HG03565 (cell line): Measurements from ENCODE around the gene PLA2G2F.

Source experiments
- ATAC-seq: cut with Tn5 transposase; IDR thresholded peaks from one replicate; pipeline ENCODE4 v1.9.1; 2021; ENCODE audit warnings: mild to moderate bottlenecking, moderate library complexity; ENCODE audit not compliant: unreplicated experiment

The PLA2G2F gene

DNA sequence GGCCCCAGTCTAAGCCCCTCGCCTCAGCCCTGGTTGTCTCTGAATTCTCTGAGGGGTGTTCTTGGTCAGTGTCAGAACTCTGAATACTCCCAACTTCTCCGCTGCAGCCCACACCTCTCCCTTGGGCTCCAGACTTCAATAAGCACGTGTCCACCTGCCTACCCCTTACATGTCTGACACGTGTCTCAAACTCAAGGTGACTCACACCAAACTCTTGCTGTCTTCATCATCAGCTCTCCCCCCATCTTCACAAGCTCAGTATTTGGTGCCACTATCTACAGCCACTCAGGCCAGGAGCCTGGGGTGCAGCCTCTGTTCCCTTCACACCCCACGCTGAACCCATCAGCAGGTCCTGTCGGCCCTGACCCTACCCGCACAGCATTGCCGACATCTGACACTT, 28.0 kb downstream of the PLA2G2F start:
- no peak for ATAC-seq

DNA sequence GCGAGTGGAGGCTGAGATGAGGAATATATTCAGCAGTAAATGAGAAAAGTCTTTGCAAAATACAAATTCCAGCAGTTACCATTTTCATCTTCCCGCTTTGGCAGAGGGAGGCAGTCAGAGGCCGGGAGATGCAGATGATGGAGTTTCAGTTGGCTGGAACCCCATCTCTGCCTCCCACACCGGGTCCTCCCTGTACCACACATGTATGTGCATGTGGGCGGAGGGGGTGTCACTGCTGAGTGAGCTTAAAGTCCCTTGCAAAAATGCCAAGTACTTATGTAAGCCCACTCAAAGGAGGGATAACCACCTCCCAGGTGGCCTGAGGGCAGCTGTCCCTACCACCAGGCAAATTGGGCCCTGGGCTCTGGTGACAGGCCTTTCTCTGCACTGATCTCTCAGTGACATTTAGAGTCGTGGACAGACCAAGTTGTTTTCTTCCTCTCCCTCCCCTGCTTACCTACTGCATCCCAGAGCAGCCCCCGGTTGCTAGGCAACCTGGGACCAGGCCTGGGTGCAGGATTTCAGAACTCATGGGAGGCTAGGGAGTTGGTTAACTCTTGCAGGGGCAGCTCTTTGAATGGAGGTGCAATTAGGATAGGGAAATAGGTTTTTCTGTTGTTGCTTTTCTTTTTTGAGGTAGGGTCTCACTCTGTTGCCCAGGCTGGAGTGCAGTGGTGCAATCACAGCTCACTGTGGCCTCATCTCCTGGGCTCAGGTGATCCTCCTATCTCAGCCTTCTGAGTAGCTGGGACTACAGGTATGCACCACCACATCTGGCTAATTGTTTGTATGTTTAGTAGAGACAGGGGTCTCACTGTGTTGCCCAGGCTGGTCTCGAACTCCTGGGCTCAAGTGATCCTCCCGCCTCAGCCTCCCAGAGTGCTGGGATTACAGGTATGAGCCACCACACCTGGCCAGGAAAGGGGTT, 29.7 kb downstream of the PLA2G2F start:
- no peak for ATAC-seq

DNA sequence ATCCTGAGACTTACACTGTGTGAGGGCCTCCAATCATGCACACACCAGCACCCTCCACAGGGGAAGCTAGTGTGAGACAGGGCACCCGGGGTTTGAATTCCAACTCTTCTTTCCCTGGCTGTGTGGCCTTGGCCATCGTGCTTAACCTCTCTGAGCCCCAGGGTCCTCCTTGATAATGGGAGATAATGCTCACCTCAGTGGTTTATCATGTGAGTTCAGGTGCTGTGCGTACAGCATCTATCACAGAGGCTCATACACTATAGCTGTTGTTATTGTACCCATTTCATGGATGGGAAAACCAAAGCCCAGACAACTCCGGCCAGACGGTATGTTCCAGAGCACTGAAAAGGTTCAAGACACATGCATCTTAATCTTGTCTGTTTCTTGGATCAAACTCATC, 30.8 kb downstream of the PLA2G2F start:
- ATAC-seq = no peak

DNA sequence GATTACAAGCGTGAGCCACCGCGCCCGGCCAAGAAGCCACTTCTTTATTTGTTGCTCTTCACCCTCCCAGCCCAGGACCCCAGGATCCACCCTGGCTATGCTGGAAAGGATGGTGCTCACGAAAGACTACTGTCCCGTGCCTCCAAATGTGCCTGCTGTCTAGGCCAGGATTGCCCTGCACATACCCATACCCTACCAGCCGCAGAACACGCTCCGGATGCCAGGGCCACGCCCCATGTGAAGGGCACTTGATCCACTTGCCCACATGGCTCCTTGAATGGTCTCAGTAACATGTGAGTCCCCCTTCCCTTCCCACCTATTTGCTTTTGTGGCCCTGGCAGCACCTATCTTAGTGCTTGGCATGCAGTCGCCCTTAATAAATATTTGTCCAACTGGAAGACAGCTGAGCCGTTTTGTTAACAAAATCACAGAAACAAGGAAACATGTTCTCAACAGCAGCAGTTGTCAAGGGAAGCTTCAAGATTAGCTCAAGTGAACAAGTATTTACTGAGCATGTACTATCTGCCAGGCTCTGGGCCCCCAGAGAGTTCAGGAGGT, 33.0 kb downstream of the PLA2G2F start:
- ATAC-seq = no peak

DNA sequence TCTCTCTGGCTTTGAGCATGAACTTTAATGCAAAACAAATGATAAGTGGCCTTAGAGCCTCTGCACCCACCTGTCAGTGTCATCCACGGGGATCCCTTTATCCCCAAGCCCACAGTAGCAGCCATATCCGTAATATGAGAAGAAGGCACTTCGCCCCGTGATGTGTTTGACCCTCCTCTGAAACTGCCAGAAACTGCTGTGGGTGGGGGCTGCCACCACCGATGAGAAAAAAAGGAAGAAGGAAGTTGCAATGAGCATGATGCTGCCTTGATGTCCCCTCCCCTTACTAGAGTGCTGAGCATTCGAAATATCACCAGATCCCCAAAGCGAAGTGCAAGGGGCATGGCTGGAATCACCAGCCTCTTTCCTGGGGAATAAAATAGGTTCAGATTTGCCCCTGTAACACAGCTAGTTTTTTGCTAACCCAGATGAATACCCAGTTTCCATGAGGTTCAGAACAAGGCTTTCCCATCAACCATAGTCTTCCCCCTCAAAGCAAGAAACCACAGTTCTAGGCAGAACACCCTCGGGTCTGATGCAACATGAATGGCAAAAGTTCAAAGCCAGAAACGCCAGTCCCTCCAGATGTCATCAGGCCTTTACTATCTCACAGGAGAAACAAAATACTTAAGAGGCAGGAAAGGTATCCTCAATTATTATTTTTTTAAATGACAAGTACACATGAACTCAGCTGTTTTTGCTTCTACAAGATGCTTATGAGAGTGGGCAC, 36.0 kb downstream of the PLA2G2F start:
- no peak for ATAC-seq

DNA sequence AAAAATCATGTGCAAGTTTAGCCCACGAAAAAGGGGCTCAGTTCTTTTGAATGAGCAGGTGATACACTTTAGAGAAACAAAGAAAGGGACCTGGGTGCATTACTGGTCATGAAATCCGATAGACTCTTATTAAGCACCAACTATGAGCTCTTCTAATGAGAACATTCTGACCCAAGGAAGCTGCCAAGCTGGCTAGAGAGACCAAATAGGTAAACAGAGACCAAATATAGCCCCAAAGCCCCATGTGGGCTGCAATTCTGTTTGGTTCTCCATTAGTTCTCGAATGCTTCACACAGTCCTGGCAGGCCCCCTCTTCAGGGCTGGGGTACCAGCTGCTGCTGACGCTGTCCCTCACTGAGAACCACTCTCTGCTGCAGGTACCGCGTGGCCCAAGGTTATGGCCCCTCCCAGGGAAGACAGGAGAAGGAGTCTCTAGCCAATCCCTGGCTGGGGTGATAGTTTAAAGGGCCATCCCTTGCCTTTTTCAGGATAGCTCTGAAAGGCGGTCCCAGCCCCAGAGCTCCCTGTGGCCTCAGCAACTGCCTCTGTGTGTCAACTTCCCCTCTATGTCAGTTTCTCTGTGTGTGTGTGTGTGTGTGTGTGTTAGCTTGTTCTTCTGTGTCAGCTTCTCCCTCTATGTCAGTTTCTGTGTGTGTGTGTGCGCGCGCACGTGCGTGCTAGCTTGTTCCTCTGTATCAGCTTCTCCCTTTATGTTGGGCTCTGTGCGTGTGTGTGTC, 39.7 kb downstream of the PLA2G2F start:
- no peak for ATAC-seq

DNA sequence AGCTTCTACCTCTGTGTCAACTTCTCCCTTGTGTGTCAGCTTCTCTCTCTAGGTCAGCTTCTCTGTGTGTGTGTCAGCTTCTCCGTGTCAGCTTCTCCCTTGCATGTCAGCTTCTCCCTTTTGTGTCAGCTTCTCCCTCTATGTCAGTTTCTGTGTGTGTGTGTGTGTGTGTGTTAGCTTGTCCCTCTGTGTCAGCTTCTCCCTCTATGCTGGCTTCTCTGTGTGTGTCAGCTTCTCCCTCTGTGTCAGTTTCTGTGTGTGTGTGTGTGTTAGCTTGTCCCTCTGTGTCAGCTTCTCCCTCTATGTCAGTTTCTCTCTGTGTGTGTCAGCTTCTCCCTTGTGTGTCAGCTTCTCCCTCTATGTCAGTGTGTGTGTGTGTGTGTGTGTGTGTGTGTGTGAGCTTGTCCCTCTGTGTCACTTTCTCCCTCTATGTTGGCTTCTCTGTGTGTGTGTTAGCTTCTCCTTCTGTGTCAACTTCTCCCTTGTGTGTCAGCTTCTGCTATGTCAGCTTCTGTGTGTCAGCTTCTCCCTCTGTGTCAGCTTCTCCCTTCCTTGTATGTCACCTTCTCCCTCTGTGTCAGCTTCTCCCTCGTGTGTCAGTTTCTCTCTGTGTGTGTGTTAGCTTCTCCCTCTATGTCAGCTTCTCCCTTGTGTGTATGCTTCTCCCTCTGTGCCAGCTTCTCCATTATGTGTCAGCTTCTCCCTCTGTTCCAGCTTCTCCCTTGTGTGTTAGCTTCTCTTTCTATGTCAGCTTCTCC, 40.4 kb downstream of the PLA2G2F start:
- no peak for ATAC-seq

DNA sequence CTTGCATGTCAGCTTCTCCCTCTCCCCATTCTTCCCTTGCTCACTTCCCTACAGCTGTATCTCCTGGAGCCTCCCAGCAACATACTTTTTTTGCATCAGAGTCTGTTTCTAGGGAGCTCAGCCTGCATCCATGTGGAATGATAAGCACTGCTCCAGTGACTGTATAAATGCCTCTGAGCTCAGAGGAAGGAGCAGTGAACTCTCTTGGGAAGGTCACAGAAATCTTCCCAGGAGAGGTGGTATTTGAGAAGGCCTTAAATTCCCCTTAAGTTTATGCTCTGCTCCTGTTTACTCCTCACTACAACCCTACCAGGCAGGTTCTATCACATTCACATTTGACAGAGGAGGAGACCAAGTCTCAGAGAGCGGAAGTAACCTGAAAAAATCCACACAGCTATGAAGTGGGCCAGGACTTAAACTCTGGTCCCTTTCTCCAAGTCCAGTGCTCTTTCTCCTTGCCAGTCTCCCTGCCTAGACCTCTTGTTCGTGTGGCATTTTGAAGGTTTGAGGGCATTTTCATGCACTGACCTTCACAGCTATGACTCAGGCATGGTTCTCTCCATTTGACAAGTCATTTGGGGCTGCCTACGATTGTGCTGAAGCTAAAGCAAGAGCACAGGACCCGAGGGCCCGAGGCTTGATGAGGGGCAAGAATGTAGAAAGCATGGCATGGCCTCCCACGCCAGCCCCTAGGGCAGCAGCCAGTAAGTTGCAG, 41.2 kb downstream of the PLA2G2F start:
- ATAC-seq = no peak

DNA sequence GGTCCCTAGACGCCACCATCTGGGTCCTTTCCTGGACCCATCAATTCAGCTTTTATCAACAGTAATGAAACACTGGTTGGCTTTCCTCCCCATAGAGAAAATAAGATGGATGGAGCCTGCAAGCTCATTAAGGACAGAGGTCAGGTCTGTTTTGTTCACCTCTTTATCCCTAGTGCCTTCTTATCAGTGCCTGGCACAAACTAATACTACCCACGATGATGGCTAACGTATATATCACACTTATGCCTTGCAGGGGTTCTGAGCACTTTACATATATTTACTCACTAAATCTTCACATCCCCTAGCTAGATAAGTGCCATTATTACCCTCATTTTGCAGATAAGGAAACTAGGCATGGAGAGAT, 41.7 kb downstream of the PLA2G2F start:
- ATAC-seq = no peak

DNA sequence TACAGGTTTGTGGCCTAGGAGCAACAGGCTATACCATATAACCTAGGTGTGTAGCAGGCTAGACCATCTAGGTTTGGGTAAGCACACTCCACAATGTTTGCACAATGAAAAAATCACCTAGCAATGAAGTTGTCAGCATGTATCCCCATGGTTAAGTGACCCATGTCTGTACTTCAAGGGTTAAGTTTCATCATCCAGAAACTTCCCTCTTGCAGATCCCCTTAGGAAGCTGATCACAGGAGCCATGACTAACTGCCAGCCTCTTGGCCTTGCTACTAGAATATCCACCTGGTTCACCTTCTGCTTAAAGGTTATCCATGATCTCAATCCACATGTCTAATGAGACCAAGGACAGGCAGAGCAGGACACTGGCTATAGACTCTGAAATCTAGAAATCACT, 43.3 kb downstream of the PLA2G2F start:
- no peak for ATAC-seq

DNA sequence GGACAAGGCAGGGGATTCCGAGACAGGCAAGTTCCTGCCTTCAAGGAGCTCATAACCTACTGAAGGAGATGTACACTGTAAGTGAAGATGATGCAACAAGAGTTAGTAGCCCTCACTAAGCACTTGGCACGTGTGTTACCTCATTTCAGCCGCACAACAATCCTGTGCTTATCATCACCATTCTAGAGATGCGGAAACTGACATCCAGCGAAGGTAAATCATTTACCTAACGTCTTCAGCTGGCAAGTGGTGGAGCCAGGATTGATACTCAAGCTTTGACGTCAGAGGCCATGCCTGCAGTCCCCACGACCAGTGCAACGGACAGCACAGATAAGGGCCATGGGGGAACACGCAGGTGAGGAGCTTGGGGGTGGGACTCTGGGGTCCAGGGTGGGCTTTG, 43.9 kb downstream of the PLA2G2F start:
- no peak for ATAC-seq

DNA sequence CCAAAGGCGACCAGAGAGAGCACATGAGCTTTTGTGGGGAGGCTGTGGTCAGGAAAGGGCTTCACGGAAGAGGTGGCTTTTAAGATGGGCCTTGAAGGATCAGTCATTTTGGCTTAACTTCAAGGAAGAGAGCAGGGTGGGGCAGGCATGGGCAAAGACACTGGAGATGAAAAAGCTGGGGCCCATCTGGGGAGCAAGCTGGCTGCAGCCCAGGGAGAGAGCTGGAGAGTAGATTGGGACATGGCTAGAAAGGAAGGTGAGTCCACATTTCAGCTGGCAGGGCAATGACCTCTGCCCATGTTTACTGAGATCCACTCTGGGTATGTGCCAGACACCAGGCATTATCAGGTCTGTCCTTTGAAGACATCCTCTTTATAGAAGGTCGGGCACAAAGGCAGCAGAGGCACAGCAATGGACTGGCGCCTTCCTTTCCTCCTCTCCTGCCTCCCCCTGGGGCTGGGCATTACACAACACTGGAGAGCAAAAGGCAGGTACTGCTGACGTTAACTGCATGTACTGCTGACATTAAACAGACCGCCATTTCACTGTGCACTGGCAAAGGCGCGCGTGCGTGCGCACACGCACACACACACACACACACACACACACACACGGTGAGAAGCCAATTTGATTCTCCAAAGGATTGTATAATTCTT, 44.6 kb downstream of the PLA2G2F start:
- no peak for ATAC-seq

DNA sequence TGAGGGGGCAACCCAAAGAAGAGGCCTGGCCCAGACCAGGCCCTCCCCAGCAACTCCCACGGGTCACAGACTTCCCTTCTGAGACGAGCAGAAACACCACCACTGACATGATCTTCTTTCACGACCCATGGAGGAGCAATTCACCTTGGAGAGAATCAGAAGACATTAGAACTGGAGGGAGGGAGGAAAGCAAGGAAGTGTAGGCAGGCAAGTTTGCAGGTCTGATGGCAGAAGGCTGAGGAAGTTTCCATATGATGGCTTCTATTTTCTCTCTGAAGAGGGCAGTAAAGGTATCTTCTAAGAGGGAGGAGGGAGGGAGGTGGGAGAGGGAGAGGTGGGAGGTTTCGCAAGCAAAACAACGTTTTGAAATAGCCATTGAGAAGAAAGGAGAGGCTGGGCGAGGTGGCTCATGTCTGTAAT, 45.4 kb downstream of the PLA2G2F start:
- ATAC-seq = no peak

DNA sequence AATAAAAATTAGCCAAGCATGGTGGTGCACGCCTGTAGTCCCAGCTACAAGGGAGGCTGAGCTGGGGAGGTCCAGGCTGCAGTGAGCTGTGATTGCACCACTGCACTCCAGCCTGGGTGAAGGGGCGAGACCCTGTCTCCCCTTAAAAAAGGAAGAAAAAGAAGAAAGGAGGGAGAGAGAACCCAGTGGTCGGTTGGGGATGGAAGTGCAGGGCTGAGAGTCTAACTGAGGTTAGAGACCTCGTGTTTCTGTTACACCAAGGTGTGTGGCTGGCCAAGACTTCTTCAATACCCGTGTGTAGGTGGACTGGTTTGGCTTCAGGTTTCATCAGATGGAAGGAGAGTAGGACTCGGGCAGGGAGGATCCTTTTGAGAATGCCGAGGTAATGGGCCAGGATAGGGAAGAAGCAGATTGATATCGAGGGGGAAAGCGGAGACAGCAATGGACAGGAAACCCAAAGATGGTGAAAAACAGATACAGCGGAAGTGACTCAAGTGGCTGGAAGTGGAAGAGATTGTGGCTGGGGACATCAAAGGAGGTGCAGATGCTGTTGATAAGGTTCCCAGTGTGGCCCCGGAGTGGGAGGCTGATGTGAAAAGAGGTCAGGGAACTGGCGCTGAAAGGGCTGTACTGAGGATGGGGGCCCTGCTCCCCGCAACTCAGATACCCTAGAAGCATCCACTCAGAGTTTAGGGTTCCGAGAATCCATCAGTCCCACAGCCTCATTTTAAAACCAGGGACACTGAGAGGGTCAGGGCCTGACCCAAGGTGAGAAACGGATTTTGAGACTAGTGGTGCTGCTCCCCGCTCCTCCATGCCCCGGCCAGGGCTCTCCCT, 46.1 kb downstream of the PLA2G2F start:
- ATAC-seq = no peak

DNA sequence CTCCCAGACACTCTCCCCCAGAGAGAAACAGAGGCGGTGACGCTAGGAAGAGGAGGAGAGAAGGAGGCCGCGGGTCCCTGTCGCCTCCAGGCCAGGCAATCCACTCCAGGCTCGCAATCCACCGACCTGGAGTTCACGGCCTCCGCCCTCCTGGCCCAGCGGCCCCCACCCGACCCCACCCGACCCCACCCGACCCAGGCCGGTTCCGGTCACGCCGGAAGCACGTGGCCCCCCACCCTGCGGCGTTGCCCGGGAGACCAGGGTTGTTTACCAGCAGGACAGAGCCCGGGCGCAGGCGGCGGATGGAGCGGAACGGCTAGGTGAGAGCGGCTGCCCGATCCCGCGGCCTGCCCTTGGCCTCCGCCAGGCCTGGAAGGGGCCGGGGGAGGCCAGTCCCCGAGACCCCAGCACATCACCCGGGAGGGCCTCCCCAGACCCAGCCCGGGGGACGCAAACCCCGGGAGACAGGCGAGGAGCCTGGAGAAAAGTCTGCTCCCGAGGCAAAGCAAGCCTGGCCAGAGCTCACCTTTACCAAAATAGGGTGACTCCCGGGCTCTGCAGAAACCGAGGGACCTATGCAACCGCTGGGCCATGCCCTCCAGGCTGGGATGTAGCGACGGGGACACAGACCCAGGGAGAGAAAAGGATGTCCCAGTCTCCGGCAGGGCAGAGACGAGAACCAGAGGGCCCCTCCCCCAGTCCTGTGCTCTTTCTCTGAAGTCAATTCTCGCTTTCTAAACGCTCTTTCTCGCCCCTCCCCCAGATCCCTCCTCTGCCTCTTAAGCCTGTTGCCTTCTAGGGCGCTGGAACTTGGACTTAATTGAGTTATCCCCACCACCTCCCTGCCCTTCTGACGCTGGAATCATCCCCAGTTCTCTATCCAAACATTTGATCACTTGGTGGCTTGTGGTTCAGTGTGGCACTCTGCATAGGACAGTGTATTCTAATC, 47.0 kb downstream of the PLA2G2F start, which contains the start of the genes PLA2G2C and UBXN10:
PLA2G2C (minus strand) TSS at position 685 of the 949 bp plus-strand sequence. CDS start 9,155 bp downstream, outside the sequence.
UBXN10 (plus strand) TSS at position 263 of the 949 bp plus-strand sequence. CDS start 4,466 bp downstream, outside the sequence.
- ATAC-seq = no peak

DNA sequence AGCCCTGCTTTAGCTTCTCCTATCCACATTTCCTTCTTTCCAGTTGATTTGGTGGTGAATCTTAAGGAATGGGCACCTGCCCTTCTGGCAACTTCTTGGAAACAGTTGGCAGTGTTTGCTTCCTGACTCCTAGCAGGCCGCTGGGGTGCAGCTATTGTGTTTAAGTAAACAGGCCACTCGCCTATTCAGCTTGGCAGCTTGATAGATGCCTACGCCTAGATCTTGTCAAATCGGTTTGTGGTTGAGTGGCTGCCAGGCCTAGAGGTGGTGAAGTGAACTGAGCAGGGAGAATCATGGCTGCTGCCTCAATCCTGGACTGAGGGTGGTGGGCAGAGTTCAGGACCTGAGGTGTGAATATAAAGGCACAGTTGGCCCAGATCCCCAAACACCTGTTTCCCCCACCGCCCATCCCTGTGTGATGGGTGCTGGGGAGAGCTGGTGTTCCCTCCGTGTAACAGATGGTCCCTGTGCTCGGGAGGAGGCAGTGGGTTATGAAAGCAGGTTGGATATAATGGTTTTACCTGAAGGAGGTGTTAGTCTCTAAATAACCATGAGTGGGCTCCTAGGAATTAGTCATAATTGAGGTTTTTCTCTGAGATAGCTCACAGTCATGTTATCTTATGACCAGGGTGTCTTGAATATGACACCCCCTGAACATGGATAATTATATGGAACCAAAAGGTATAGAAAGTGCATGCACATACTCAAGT, 48.1 kb downstream of the PLA2G2F start:
- no peak for ATAC-seq
